ENCODE measurements around the gene SLAIN2.

Gene SLAIN2

GRCh38 chr4:48470570-48470969 is 129.2 kb downstream of the SLAIN2 start:
- no peak for TF ChIP-seq GATA2 (IDR thresholded peaks at IDR 0.05; ENCODE audit: low read depth, low read length)
- TF ChIP-seq GATA3 (IDR thresholded peaks at IDR 0.05; ENCODE audit: low read depth, low read length) = 0 out of 2 replicates have a peak, but pooled peaks have one; percentile 1

- TF ChIP-seq GATA3 (IDR thresholded peaks at IDR 0.05; ENCODE audit: low read depth, low read length) = no peak
- TF ChIP-seq GATA2 (IDR thresholded peaks at IDR 0.05; ENCODE audit: low read depth, low read length) = no peak
These were observed 131.5 kb downstream of the SLAIN2 start for GRCh38 chr4:48472794-48473193.

DNA sequence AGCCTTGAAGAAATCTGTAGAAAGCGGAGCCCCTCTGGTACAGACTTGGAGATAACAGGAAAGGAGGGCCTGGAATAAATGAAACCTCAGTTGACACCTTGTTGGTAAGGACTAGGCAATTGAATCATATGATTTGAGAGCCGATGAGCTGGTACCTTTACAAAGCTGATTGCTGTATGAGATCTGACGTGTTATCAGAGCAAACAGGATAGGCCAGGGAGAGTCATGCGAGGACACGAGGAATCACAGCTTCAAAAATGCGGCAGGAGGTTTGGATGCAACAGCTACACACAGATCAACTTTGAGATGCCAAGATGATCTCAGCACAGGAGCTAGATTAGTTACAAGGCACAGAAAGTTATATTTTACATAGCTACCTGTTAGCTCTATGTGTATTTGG is 134.4 kb downstream of the SLAIN2 start:
- no peak for TF ChIP-seq GATA2 (IDR thresholded peaks at IDR 0.05; ENCODE audit: low read depth, low read length)
- TF ChIP-seq GATA3 (IDR thresholded peaks at IDR 0.05; ENCODE audit: low read depth, low read length) = no peak
